Adrenal gland (tissue), 12 donors: ENCODE measurements around the gene UCK1. TPM values are rescaled to one million over a fixed set of nuclear protein-coding genes. Genes with fewer than 3 reads are reported as not detected.
A peak's percentile ranks its signal among the peaks of the same experiment; 100 is the strongest.

ENCODE experiments used
- DNase-seq, 7 donors: peaks; one replicate each; pipeline ENCODE4 v3.0.0-alpha.2; 2019 to 2020
- H3K27ac ChIP-seq, 5 donors: fragments of 200-600 bp; sonication (generic) in 4 of 5; 1 replicate in 3 of 5; 2 replicates in 2 of 5; pipeline versions ENCODE4 v1.5.1 to v1.8.0; 2016 to 2020; ENCODE audit warnings: mild to moderate bottlenecking in 1 of 5
- H3K27me3 ChIP-seq: fragments of 200-600 bp; 2 replicates; pipeline ENCODE4 v1.8.0; 2021
- H3K36me3 ChIP-seq, 2 donors: fragments of 200-600 bp; replicated peaks in 1 of 2; 1 replicate in 1 of 2; 2 replicates in 1 of 2; pipeline versions ENCODE4 v1.5.1 to v1.8.0; 2018 to 2022
- H3K4me1 ChIP-seq, 2 donors: fragments of 200-600 bp; replicated peaks in 1 of 2; 1 replicate in 1 of 2; 2 replicates in 1 of 2; pipeline versions ENCODE4 v1.5.1 to v1.8.0; 2018 to 2021
- H3K4me3 ChIP-seq, 4 donors: fragments of 200-600 bp; sonication (generic) in 3 of 4; one replicate each; pipeline ENCODE4 v1.5.1; 2016 to 2018
- H3K9me3 ChIP-seq, 3 donors: fragments of 200-600 bp; sonication (generic) in 1 of 3; replicated peaks in 1 of 3; 1 replicate in 2 of 3; 2 replicates in 1 of 3; pipeline versions ENCODE4 v1.5.1 to v1.8.0; 2016 to 2021
- POLR2A ChIP-seq, 2 donors: fragments of 450-650 bp; IDR thresholded peaks; one replicate each; pipeline ENCODE4 v1.6.1; 2017; ENCODE audit warnings: antibody characterized with exemption in 2 of 2, mild to moderate bottlenecking in 2 of 2, moderate library complexity in 1 of 2
- WGBS, 4 donors: extraction: QIAGEN DNeasy Blood & Tissue Kit in 2 of 4; methylation state at CpG; one replicate each; pipeline versions ENCODE4 v1.1.5 to v1.1.7; 2013 to 2017; 5-methylcytosine and 5-hydroxymethylcytosine counted together
- intact Hi-C, 2 donors: fragments of 100-400 bp; cut with DNase I; formaldehyde crosslinking; loops; one replicate each; pipeline versions ENCODE4 v1.14.1 to v1.15.0; 2022 to 2023
- polyA plus RNA-seq, 3 donors: library from polyadenylated mRNA; stranded (reverse); fragments of 200-250 nt in 2 of 3; fragments of 350-450 nt in 1 of 3; fragmentation: Illumina TruSeq in 1 of 3; extraction: RNeasy Lipid Tissue Mini Kit (QIAGEN cat#74804) in 1 of 3; gene quantifications; one replicate each; pipeline ENCODE4 v1.2.3, GENCODE V29; 2013 to 2014
- total RNA-seq, 9 donors: library from RNA; depleted of rRNA in 4 of 9; stranded (reverse); fragments of >200 nt in 4 of 9; fragments of 120-200 nt in 1 of 9; fragmentation: NEBNext Ultra II Directional in 1 of 9; extraction: Animal tissue kit (Norgen Biotek cat#: 25700) in 1 of 9; gene quantifications; one replicate each; pipeline versions ENCODE4 v1.1.0 to v1.2.4, GENCODE V29; 2013 to 2023
- TF ChIP-seq, protein P1 (sequence below), 6 experiments: fragments of 450-650 bp in 4 of 6; fragments of 200-600 bp in 2 of 6; sonication (generic) in 1 of 6; IDR thresholded peaks; 1 replicate in 5 of 6; 2 replicates in 1 of 6; pipeline versions ENCODE4 v1.5.1 to v1.8.0; 2016 to 2021; ENCODE audit warnings: antibody characterized with exemption in 6 of 6, mild to moderate bottlenecking in 2 of 6, moderate library complexity in 1 of 6
- donor health status: healthy with polysubstance abuse.
- donor health status: Bipolar disorder and iron deficiency.
- donor health status: DM: yes; HTN: yes; CAD: no.
- donor health status: DM: no; HTN: no; CAD: no.
- donor health status: DM: no; HTN: no; CAD: no.
- donor health status: DM: yes; HTN: yes; CAD: no.

The UCK1 gene
- total and polyA plus RNA-seq, 12 donors: 17.9 to 97.0 (median 34.7) TPM

- TF ChIP-seq POLR2A (IDR thresholded peaks at IDR 0.05): no peak
- TF ChIP-seq, protein P1, sequence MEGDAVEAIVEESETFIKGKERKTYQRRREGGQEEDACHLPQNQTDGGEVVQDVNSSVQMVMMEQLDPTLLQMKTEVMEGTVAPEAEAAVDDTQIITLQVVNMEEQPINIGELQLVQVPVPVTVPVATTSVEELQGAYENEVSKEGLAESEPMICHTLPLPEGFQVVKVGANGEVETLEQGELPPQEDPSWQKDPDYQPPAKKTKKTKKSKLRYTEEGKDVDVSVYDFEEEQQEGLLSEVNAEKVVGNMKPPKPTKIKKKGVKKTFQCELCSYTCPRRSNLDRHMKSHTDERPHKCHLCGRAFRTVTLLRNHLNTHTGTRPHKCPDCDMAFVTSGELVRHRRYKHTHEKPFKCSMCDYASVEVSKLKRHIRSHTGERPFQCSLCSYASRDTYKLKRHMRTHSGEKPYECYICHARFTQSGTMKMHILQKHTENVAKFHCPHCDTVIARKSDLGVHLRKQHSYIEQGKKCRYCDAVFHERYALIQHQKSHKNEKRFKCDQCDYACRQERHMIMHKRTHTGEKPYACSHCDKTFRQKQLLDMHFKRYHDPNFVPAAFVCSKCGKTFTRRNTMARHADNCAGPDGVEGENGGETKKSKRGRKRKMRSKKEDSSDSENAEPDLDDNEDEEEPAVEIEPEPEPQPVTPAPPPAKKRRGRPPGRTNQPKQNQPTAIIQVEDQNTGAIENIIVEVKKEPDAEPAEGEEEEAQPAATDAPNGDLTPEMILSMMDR (IDR thresholded peaks at IDR 0.05): no peak
- DNase-seq: no peak
- WGBS, 4 donors: 76 to 86% (median 83%) methylated on average over 7 of the region's 7 CpGs
- no peak overlapping the region for H3K27ac ChIP-seq
- no peaks in the 10 kb centered on the region for H3K27me3 ChIP-seq
- intact Hi-C loops: no loop called here
- H3K4me1 ChIP-seq: no peaks in the 10 kb centered on the region
- H3K9me3 ChIP-seq: peaks cover 0 to 13% (median 10%) of the 10 kb centered on the region in 3 donors
- no peak overlapping the region for H3K4me3 ChIP-seq
- H3K36me3 ChIP-seq: no peaks in the 10 kb centered on the region
Observed at GRCh38 chr9:131539223-131539923, 8.3 kb upstream of the UCK1 start.

GRCh38 chr9:131537946-131538345 is 6.9 kb upstream of the UCK1 start:
- Histone ChIP-seq H3K4me3 (no peak overlapping the region), H3K27ac (no peak overlapping the region), H3K4me1 (no peaks in the 10 kb centered on the region), H3K36me3 (no peaks in the 10 kb centered on the region), H3K27me3 (no peaks in the 10 kb centered on the region), H3K9me3 (peaks cover 0 to 8% (median 7%) of the 10 kb centered on the region in 3 donors)
- TF ChIP-seq, protein P1 (IDR thresholded peaks at IDR 0.05): no peak
- TF ChIP-seq POLR2A (IDR thresholded peaks at IDR 0.05): no peak
- intact Hi-C loops: no loop called here
- 92 to 95% (median 93%) methylated on average over 19 of the region's 19 CpGs for WGBS, 4 donors
- DNase-seq: no peak

DNA sequence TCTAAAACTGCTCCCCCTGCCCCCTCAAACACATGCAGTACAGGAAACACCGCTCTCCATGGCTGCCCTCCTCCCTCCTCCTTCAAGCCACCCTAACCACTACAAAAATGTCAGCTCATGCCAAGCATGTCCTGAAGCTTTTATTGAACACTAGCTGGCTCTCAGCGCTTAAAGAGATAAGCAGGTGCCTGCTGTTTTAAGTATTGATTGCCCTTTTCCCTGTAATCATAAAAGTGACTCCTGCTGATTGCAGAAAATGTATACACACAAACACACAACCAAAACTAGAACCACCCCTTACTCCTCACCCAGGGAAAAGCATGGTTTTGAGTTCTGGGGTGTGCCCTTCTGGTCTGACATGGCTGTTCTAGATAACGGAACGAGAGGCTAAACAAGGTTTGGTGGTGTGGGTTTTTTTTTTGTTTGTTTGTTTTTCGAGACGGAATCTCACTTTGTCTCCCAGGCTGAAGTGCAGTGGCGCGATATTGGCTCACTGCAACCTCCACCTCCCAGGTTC is 3.7 kb upstream of the UCK1 start:
- intact Hi-C loops: no loop called here
- no peak for TF ChIP-seq POLR2A (IDR thresholded peaks at IDR 0.05)
- TF ChIP-seq, protein P1 (IDR thresholded peaks at IDR 0.05): no peak
- Histone ChIP-seq H3K27ac (no peak overlapping the region), H3K9me3 (no peaks in the 10 kb centered on the region), H3K4me3 (no peak overlapping the region), H3K27me3 (no peaks in the 10 kb centered on the region), H3K4me1 (peaks cover 10 to 13% of the 10 kb centered on the region in 2 donors), H3K36me3 (no peaks in the 10 kb centered on the region)
- WGBS, 4 donors: 61 to 68% (median 66%) methylated on average over 8 of the region's 8 CpGs
- DNase-seq: no peak

DNA sequence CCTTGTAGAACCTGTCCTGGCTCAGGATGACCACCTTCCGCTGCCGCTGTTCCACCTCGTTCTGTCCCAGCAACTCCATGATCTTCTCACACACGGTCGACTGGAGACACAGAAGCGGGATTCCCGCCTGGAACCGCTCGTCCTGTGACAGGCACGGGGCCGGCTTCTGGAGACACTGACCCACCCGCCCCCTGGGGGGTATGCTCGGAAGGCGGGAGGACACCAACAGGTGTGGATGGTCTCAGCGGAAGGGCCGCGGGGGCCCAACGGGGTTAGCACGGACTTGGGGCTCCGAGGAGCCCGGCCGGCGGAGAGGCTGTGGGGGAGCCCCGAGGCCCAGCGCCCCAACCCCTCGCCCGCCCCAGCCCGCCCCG is 530 bp downstream of the UCK1 start:
- peak; percentile 38 to 70 (median 61) for DNase-seq
- H3K27ac ChIP-seq: peak overlapping the region in 4 of 5 donors; percentile 43 to 86 (median 66)
- H3K4me1 ChIP-seq: peaks cover 10 to 15% of the 10 kb centered on the region in 2 donors
- H3K4me3 ChIP-seq: peak overlapping the region; percentile 62 to 94 (median 86)
- H3K9me3 ChIP-seq: no peaks in the 10 kb centered on the region
- H3K36me3 ChIP-seq: peaks cover 0 to 38% of the 10 kb centered on the region in 2 donors
- no peak for TF ChIP-seq POLR2A (IDR thresholded peaks at IDR 0.05)
- TF ChIP-seq, protein P1 (IDR thresholded peaks at IDR 0.05): peak in 3 of 6 experiments; percentile 2 to 26 (median 23)
- no peaks in the 10 kb centered on the region for H3K27me3 ChIP-seq
- intact Hi-C loops: no loop called here
- 1 to 5% (median 2%) methylated on average over 16 to 29 of the region's 29 CpGs for WGBS, 4 donors
